Neural cell (in vitro differentiated cells): Measurements from ENCODE around the gene ALDH4A1. TPM values are rescaled to one million over a fixed set of nuclear protein-coding genes. Genes with fewer than 3 reads are reported as not detected.

Experiments
- H2AFZ ChIP-seq: fragments of 200-600, 300-800 bp; sonication (generic), shearing (Covaris generic); 2 replicates; pipeline ENCODE4 v1.6.0; 2014; ENCODE audit warnings: low read depth, mild to moderate bottlenecking, antibody characterized with exemption, low read length, moderate library complexity
- H3F3A ChIP-seq: fragments of 200-600 bp; shearing (Covaris generic); 2 replicates; pipeline ENCODE4 v1.6.1; 2016; ENCODE audit warnings: mild to moderate bottlenecking, moderate library complexity, mixed read lengths, antibody characterized with exemption, low read length; ENCODE audit not compliant: insufficient read depth, poor library complexity, severe bottlenecking
- H3K27ac ChIP-seq: fragments of 200-600, 300-800 bp; sonication (generic), shearing (Covaris generic); 2 replicates; pipeline ENCODE4 v1.5.1; 2014; ENCODE audit warnings: mild to moderate bottlenecking, low read length, moderate library complexity
- H3K27me3 ChIP-seq: fragments of 300-800, 200-600 bp; sonication (generic), shearing (Covaris generic); 2 replicates; pipeline ENCODE4 v1.6.0; 2014; ENCODE audit warnings: mild to moderate bottlenecking, low read depth, low read length, moderate library complexity; ENCODE audit not compliant: insufficient read depth
- H3K36me3 ChIP-seq: fragments of 300-800, 200-600 bp; sonication (generic), shearing (Covaris generic); 2 replicates; pipeline ENCODE4 v1.5.1; 2014; ENCODE audit warnings: mild to moderate bottlenecking, antibody characterized with exemption, low read length, moderate library complexity; ENCODE audit not compliant: insufficient read depth
- H3K4me2 ChIP-seq: fragments of 300-800, 200-600 bp; sonication (generic), shearing (Covaris generic); 2 replicates; pipeline ENCODE4 v1.6.0; 2014; ENCODE audit warnings: mild to moderate bottlenecking, low read length
- H3K4me3 ChIP-seq: fragments of 300-800, 200-600 bp; sonication (generic), shearing (Covaris generic); 2 replicates; pipeline ENCODE4 v1.5.1; 2014; ENCODE audit warnings: mild to moderate bottlenecking, low read length, moderate library complexity
- H3K79me2 ChIP-seq: fragments of 200-600 bp; shearing (Covaris generic); replicated peaks from 2 replicates; pipeline ENCODE4 v1.6.0; 2014; ENCODE audit warnings: mild to moderate bottlenecking, low read length, moderate library complexity; ENCODE audit not compliant: insufficient read depth
- H3K9ac ChIP-seq: fragments of 300-800, 200-600 bp; sonication (generic), shearing (Covaris generic); 2 replicates; pipeline ENCODE4 v1.6.1; 2016; ENCODE audit warnings: mild to moderate bottlenecking, low read length, mixed read lengths
- H3K9me2 ChIP-seq: fragments of 200-600 bp; shearing (Covaris generic); 2 replicates; pipeline ENCODE4 v1.6.1; 2016; ENCODE audit warnings: mild to moderate bottlenecking, low read length, mixed read lengths; ENCODE audit not compliant: insufficient read depth
- H3K9me3 ChIP-seq: fragments of 200-600, 300-800 bp; sonication (generic), shearing (Covaris generic); 2 replicates; pipeline ENCODE4 v1.6.1; 2016; ENCODE audit warnings: mild to moderate bottlenecking, mixed run types, low read length, moderate library complexity, mixed read lengths
- H4K20me1 ChIP-seq: fragments of 200-600 bp; shearing (Covaris generic); 2 replicates; pipeline ENCODE4 v1.6.1; 2016; ENCODE audit warnings: mild to moderate bottlenecking, mixed run types; ENCODE audit not compliant: insufficient read depth
- EP300 ChIP-seq: fragments of 450-650 bp; conservative IDR thresholded peaks from 2 replicates; pipeline ENCODE4 v1.6.1; 2014; ENCODE audit warnings: antibody characterized with exemption, mild to moderate bottlenecking, moderate library complexity; ENCODE audit not compliant: poor library complexity, severe bottlenecking
- EZH2 ChIP-seq: fragments of 200-600, 300-800 bp; shearing (Covaris generic), sonication (generic); IDR thresholded peaks from 2 replicates; pipeline ENCODE4 v1.6.1; 2014; ENCODE audit warnings: antibody characterized with exemption, low read length, borderline replicate concordance, mild to moderate bottlenecking; ENCODE audit not compliant: insufficient read depth, poor library complexity, severe bottlenecking
- MXI1 ChIP-seq: fragments of 450-650 bp; conservative IDR thresholded peaks from 2 replicates; pipeline ENCODE4 v1.6.1; 2014; ENCODE audit warnings: antibody characterized with exemption, mild to moderate bottlenecking; ENCODE audit not compliant: poor library complexity, severe bottlenecking
- POLR2AphosphoS5 ChIP-seq: IDR thresholded peaks from 2 replicates; pipeline ENCODE4 v1.6.1; 2012
- RAD21 ChIP-seq: fragments of 450-650 bp; conservative IDR thresholded peaks from 2 replicates; pipeline ENCODE4 v1.6.1; 2014; ENCODE audit warnings: antibody characterized with exemption, mild to moderate bottlenecking, moderate library complexity
- SMC3 ChIP-seq: fragments of 450-650 bp; conservative IDR thresholded peaks from 2 replicates; pipeline ENCODE4 v1.6.1; 2014; ENCODE audit warnings: antibody characterized with exemption, mild to moderate bottlenecking, moderate library complexity; ENCODE audit not compliant: poor library complexity
- TAF1 ChIP-seq: IDR thresholded peaks from 2 replicates; pipeline ENCODE4 v1.6.1; 2012; ENCODE audit warnings: low read depth
- polyA plus RNA-seq: library from polyadenylated mRNA; depleted of rRNA; stranded (reverse); fragments of >200 nt; gene quantifications from 2 replicates; pipeline ENCODE4 v1.2.3, GENCODE V29; 2014
- TF ChIP-seq, protein P1 (sequence below): IDR thresholded peaks from 2 replicates; pipeline ENCODE4 v1.6.1; 2012; ENCODE audit warnings: borderline replicate concordance

ALDH4A1 gene
- polyA plus RNA-seq, 1 donor from 2014 or later = 11.0 TPM

DNA sequence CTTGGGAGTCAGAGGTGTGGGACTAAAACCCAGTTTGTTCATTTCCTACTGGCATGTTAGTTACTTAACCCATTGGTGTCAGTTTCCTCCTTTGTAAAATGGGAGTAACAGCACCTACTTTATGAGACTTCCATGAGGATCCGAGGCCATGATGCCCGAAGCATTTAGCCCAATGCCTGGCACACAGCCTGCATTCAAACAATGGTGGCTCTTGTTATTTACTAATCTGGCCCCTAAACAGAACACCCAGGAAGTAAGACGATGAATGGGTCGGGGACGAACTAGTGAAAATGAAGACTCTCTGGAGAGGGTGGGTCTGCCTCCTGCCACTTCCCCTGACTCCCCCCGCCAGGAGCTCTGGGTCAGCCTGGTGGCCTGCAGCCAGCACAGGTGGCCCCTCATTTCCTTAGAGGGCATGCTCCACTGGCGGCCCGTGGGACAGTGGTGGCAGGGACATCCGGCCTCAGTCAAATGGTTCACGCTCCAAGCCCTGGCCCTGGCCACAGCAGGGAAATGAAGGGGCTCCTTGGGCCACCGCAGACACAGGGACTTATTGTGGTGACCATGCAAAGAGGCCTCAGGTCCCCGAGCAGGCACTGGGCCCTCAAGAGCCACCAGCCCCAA, 33.4 kb downstream of the ALDH4A1 start:
- Histone ChIP-seq H3K9ac (no peak overlapping the region), H3F3A (no peaks in the 10 kb centered on the region), H3K4me2 (no peak overlapping the region), H2AFZ (no peak overlapping the region), H4K20me1 (no peaks in the 10 kb centered on the region), H3K79me2 (no peaks in the 10 kb centered on the region), H3K9me2 (no peaks in the 10 kb centered on the region), H3K27me3 (no peaks in the 10 kb centered on the region), H3K9me3 (no peaks in the 10 kb centered on the region), H3K4me3 (no peak overlapping the region), H3K36me3 (no peaks in the 10 kb centered on the region), H3K27ac (no peak overlapping the region)
- TF ChIP-seq RAD21 (no peak), SMC3 (no peak), EZH2 (no peak), MXI1 (no peak), EP300 (no peak), TAF1 (no peak)
- TF ChIP-seq, protein P1, sequence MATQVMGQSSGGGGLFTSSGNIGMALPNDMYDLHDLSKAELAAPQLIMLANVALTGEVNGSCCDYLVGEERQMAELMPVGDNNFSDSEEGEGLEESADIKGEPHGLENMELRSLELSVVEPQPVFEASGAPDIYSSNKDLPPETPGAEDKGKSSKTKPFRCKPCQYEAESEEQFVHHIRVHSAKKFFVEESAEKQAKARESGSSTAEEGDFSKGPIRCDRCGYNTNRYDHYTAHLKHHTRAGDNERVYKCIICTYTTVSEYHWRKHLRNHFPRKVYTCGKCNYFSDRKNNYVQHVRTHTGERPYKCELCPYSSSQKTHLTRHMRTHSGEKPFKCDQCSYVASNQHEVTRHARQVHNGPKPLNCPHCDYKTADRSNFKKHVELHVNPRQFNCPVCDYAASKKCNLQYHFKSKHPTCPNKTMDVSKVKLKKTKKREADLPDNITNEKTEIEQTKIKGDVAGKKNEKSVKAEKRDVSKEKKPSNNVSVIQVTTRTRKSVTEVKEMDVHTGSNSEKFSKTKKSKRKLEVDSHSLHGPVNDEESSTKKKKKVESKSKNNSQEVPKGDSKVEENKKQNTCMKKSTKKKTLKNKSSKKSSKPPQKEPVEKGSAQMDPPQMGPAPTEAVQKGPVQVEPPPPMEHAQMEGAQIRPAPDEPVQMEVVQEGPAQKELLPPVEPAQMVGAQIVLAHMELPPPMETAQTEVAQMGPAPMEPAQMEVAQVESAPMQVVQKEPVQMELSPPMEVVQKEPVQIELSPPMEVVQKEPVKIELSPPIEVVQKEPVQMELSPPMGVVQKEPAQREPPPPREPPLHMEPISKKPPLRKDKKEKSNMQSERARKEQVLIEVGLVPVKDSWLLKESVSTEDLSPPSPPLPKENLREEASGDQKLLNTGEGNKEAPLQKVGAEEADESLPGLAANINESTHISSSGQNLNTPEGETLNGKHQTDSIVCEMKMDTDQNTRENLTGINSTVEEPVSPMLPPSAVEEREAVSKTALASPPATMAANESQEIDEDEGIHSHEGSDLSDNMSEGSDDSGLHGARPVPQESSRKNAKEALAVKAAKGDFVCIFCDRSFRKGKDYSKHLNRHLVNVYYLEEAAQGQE = no peak

DNA sequence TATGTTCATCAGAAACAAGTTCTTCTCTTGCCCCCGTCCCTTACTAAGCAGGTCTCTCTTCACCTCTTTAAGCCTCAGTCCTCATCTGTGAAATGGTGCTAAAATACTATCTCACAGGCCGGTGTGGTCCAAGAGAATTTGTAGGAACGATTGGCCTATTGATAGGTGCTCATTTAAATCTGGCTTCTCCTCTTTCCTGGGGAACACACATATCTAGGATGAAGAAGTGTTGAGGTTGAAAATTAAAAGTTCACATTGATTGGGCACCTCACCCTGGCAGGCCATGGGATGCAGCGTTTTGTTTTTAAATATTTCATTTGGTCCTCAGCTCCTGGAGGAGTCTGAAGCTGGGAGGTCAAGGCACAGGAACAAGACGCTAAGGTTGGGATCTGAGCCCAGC, 34.0 kb downstream of the ALDH4A1 start:
- H4K20me1 ChIP-seq = no peaks in the 10 kb centered on the region
- H3K9me2 ChIP-seq = no peaks in the 10 kb centered on the region
- H3K79me2 ChIP-seq = no peaks in the 10 kb centered on the region
- no peak for TF ChIP-seq SMC3
- no peak for TF ChIP-seq EZH2
- no peak for TF ChIP-seq TAF1
- TF ChIP-seq EP300 = no peak
- TF ChIP-seq RAD21 = no peak
- no peaks in the 10 kb centered on the region for H3K9me3 ChIP-seq
- no peak overlapping the region for H3K4me2 ChIP-seq
- no peaks in the 10 kb centered on the region for H3K36me3 ChIP-seq
- no peaks in the 10 kb centered on the region for H3K27me3 ChIP-seq
- H3K4me3 ChIP-seq = no peak overlapping the region
- H3K27ac ChIP-seq = no peak overlapping the region
- no peak overlapping the region for H3K9ac ChIP-seq
- H3F3A ChIP-seq = no peaks in the 10 kb centered on the region
- no peak overlapping the region for H2AFZ ChIP-seq

DNA sequence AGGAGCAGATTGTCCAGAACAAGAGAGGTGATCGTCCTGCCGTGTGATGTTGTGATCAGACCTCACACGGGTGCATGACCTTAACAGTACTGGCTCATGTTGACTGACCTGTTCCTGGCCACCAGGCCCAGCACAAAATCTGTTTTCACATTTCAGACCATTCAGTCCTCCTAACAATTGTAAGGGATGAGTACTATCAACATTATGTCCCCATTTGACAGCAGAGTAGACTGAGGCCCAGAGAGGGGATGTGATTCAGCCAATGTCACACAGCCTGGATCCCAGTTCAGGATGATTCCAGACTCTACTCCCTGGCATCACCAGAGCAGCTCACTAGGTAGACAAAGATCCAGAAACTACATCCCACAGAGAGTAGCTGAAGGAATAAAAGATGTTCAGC, 35.5 kb downstream of the ALDH4A1 start:
- H3F3A ChIP-seq = no peaks in the 10 kb centered on the region
- TF ChIP-seq POLR2AphosphoS5 = no peak
- no peaks in the 10 kb centered on the region for H4K20me1 ChIP-seq
- H3K9me2 ChIP-seq = no peaks in the 10 kb centered on the region
- H3K27me3 ChIP-seq = no peaks in the 10 kb centered on the region
- no peak overlapping the region for H3K9ac ChIP-seq
- H3K27ac ChIP-seq = no peak overlapping the region
- no peaks in the 10 kb centered on the region for H3K9me3 ChIP-seq
- H3K79me2 ChIP-seq = no peaks in the 10 kb centered on the region
- no peak overlapping the region for H2AFZ ChIP-seq
- no peak overlapping the region for H3K4me2 ChIP-seq
- H3K36me3 ChIP-seq = no peaks in the 10 kb centered on the region
- no peak overlapping the region for H3K4me3 ChIP-seq
